KOPT-K1 (cell line): ENCODE measurements around the gene LHX8.
"Not testable (repeated sequence)": the region's sequence is repeated elsewhere in the genome, so short reads cannot be mapped to it uniquely, and the experiment has no call there.

ENCODE experiments used
- H3K27ac ChIP-seq: fragments of 200-600 bp; sonication (generic); 2 replicates; pipeline ENCODE4 v1.5.1; 2016; ENCODE audit warnings: antibody characterized with exemption, mild to moderate bottlenecking, low read depth, low read length; ENCODE audit not compliant: poor library complexity, severe bottlenecking
- H3K36me3 ChIP-seq: fragments of 200-600 bp; sonication (generic); 2 replicates; pipeline ENCODE4 v1.5.1; 2017; ENCODE audit warnings: antibody characterized with exemption, mild to moderate bottlenecking, low read length, moderate library complexity; ENCODE audit not compliant: insufficient read depth
- H3K9me3 ChIP-seq: fragments of 200-600 bp; sonication (generic); 2 replicates; pipeline ENCODE4 v1.5.1; 2017; ENCODE audit warnings: antibody characterized with exemption, low read length, mild to moderate bottlenecking; ENCODE audit not compliant: insufficient read depth, poor library complexity, severe bottlenecking

The LHX8 gene

DNA sequence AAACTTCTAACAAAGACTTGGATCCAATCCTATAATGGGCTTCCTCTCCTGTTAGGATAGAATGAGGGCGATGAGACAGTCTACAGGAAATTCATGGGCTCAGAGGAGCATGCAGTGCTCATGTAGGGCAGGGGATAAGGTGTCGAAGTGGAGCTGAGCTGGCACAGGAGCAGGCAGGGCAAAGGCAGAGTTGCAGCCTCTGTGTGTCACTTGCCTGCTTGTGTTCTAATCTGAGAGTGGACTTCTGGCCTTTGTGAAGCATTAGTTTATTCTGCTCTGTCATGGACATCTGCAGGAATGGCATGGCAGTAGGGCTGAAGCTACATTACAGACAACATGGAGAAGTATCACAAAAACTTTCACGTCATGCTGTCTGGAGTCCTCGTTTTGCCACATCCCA lies 32.6 kb downstream of the LHX8 start:
- no peaks in the 10 kb centered on the region for H3K9me3 ChIP-seq
- no peak overlapping the region for H3K27ac ChIP-seq
- H3K36me3 ChIP-seq, result no peaks in the 10 kb centered on the region

DNA sequence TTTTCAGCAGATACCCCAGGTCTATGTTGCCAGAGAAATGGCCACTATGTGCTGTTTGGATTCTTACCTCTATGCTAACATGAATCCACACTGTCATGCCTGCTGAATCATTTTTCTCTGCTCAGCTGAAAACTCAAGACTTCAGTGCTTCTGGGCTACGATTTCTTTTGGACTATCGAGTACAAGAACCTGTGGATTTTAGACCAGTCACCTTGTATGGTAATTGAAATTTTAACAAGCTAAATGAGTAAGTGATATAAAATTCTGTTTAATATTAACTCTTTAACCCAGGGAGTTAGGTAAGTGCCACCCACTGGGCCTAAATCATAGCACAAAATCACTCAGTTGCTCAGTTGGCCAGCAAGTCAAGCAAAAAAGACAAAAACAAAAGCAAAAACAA lies 35.8 kb downstream of the LHX8 start:
- no peaks in the 10 kb centered on the region for H3K9me3 ChIP-seq
- H3K27ac ChIP-seq, result no peak overlapping the region
- no peaks in the 10 kb centered on the region for H3K36me3 ChIP-seq

DNA sequence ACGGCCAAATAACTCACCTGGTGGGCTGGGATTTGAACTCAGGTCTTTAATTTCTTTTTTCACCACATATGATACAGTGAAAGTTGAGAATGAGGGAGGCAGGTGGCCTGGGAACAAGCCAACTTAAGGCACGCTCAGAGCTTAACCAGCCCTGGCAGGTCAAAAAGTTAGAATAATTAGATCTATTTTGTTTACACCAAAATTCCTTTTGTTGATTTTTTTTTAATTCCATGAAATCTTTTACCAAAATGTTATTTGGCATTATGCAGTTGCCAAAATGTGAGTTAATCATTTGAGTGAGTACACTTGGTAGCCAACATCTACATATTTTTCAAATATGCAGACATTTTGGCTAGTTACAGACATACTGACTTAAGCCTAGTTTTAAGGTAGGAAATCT lies 36.8 kb downstream of the LHX8 start:
- Histone ChIP-seq H3K27ac (no peak overlapping the region), H3K36me3 (no peaks in the 10 kb centered on the region), H3K9me3 (no peaks in the 10 kb centered on the region)

- no peak overlapping the region for H3K27ac ChIP-seq
- no peaks in the 10 kb centered on the region for H3K36me3 ChIP-seq
- no peaks in the 10 kb centered on the region for H3K9me3 ChIP-seq
Observed at GRCh38 chr1:75171876-75172275, 37.7 kb downstream of the LHX8 start.

DNA sequence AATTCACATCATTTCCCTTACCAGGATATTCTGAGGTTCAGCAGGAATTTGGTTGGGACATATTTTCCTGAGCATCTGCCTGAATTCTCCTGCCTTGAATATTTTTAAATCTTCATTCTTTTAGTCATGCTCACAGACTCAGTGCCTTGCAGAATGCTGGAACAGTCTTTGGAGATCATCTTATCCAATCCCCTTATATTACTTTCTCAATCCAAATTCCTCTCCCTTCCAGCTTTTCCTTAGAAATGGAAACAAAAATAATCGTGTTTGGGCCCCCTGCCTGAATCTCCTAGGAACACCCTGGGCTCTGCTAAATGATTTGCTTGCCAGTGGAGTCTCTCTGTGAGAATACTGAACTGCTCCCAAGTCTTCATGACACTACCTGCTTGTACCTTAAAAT lies 38.4 kb downstream of the LHX8 start:
- no peaks in the 10 kb centered on the region for H3K36me3 ChIP-seq
- no peaks in the 10 kb centered on the region for H3K9me3 ChIP-seq
- no peak overlapping the region for H3K27ac ChIP-seq

DNA sequence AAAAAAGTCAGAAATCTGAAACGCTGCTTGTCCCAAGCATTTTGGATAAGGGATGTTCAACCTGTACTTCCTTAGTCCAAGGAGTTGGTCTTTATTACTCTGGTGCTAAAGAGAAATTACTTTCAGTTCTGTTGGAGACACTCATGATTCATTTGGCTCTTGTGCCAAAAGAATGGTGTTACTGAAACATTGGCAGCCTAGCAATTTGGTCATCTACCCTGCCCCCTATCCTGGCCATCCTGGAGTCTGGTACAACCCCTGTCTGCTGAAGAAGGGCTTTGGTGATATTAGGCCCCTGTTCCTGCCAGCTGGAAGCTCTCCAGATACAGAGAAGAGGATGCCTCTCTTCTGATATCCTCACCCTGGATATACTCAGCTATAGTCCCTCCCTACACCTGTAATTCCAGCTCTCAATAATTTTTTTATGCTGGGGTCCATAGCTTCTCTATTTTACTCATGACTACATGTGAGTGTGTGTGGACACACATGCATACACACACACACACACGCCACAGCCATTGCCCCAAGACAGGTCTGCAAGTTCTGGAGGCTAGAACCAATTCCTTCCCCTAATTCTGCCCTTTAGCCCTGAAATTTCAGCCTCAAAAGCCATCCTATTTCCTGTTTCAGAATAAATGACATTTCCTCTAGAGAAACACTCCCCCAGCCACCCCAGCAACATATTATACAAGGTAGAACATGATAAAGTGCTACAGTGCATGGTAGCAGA lies 40.0 kb downstream of the LHX8 start:
- Histone ChIP-seq H3K9me3 (no peaks in the 10 kb centered on the region), H3K36me3 (no peaks in the 10 kb centered on the region)

DNA sequence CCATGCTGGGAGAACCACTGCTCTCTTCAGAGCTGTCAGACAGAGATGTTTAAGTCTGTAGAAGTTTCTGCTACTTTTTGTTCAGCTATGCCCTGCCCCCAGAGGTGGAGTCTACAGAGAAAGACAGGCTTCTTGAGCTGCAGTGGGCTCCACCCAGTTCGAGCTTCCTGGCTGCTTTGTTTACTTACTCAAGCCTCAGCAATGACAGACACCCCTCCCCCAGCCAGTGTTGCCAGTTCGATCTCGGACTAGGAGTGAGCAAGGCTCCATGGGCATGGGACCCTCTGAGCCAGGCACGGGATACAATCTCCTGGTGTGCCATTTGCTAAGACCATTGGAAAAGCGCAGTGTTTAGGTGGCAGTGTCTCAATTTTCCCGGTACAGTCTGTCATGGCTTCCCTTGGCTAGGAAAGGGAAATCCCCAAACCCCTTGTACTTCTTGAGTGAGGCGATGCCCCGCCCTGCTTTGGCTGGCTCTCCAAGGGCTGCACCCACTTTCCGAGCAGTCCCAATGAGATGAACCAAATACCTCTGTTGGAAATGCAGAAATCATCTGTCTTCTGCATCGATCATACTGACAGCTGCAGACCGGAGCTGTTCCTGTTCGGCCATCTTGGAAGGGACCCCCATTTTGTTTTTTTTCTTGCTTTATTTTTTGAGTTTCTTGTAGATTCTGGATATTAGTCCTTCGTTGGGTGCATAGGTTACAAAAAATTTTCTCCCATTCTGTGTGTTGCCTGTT lies 47.2 kb downstream of the LHX8 start:
- H3K27ac ChIP-seq, H3K9me3 ChIP-seq, H3K36me3 ChIP-seq: not testable (repeated sequence)

More for the DNA sequence above, 40.0 kb downstream of the LHX8 start:
- H3K27ac ChIP-seq, result no peak overlapping the region

GRCh38 chr1:75188892-75189291 lies 54.7 kb downstream of the LHX8 start:
- Histone ChIP-seq H3K27ac (no peak overlapping the region), H3K9me3 (no peaks in the 10 kb centered on the region), H3K36me3 (no peaks in the 10 kb centered on the region)

DNA sequence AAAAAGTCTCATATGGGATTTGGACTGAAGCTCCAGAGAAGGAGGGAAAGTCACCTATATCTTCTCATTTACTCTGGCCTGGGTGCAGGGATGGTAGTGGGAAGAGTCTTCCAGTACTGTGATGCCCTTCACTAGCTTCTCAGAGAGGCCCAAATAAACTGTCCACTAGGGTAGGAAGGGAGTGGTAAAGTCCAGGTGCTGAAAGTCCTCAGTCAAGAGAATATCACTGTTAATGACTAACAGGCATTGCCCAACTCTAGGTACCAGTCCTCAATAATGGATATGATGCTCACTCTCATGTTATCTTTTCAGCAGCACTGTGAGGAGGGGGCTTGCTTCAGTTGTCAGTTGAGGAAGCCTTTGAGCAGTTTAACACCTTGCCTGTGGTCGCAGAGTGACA lies 64.0 kb downstream of the LHX8 start:
- H3K36me3 ChIP-seq, result no peaks in the 10 kb centered on the region
- no peaks in the 10 kb centered on the region for H3K9me3 ChIP-seq
- no peak overlapping the region for H3K27ac ChIP-seq

- Histone ChIP-seq H3K9me3 (no peaks in the 10 kb centered on the region), H3K27ac (no peak overlapping the region), H3K36me3 (no peaks in the 10 kb centered on the region)
Observed at GRCh38 chr1:75198761-75199160, 64.6 kb downstream of the LHX8 start.

DNA sequence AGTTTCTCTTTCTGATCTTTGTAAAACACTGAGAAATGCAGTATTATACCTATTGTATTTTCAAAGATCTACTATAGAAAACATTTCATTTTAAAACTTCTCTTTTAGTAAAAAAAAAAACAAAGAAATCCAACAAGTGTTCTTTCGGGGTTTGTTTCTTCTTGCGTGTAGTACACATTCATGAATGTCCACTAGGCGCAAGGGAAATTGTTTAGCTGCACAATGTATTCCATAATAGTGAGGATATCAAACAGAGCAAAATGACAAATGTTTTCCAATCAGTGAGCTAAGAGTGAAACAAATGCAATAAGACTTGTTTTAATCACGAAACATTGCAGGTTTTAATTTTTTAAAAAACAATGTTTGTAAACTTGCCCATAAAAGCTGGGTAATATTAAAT lies 68.6 kb downstream of the LHX8 start:
- H3K27ac ChIP-seq, result no peak overlapping the region
- H3K36me3 ChIP-seq, result no peaks in the 10 kb centered on the region
- no peaks in the 10 kb centered on the region for H3K9me3 ChIP-seq

- no peaks in the 10 kb centered on the region for H3K36me3 ChIP-seq
- H3K9me3 ChIP-seq, result no peaks in the 10 kb centered on the region
- H3K27ac ChIP-seq, result no peak overlapping the region
Observed at GRCh38 chr1:75203415-75204277, 69.5 kb downstream of the LHX8 start.

GRCh38 chr1:75208862-75209261 lies 74.7 kb downstream of the LHX8 start:
- Histone ChIP-seq H3K36me3 (no peaks in the 10 kb centered on the region), H3K27ac (no peak overlapping the region), H3K9me3 (no peaks in the 10 kb centered on the region)
